Suprapubic skin (tissue), 4 donors: Measurements from ENCODE around the gene MMP24. TPM values are rescaled to one million over a fixed set of nuclear protein-coding genes. Genes with fewer than 3 reads are reported as not detected.
A peak's percentile ranks its signal among the peaks of the same experiment; 100 is the strongest.

ENCODE experiments used
- DNase-seq, 2 donors: peaks; one replicate each; pipeline ENCODE4 v3.0.0-alpha.2; 2019; ENCODE audit warnings: low spot score in 2 of 2
- H3K27ac ChIP-seq: fragments of 200-600 bp; sonication (generic); one replicate; pipeline ENCODE4 v1.5.1; 2019
- H3K27me3 ChIP-seq: fragments of 200-600 bp; sonication (generic); one replicate; pipeline ENCODE4 v1.5.1; 2019
- H3K36me3 ChIP-seq: fragments of 200-600 bp; sonication (generic); one replicate; pipeline ENCODE4 v1.5.1; 2019
- H3K4me1 ChIP-seq: fragments of 200-600 bp; sonication (generic); one replicate; pipeline ENCODE4 v1.5.1; 2019
- H3K4me3 ChIP-seq: fragments of 200-600 bp; sonication (generic); one replicate; pipeline ENCODE4 v1.5.1; 2019; ENCODE audit warnings: mild to moderate bottlenecking
- H3K9me3 ChIP-seq: fragments of 200-600 bp; sonication (generic); one replicate; pipeline ENCODE4 v1.5.1; 2019
- CTCF ChIP-seq, 2 donors: fragments of 200-600 bp in 1 of 2; fragments of 450-650 bp in 1 of 2; sonication (generic) in 1 of 2; IDR thresholded peaks; one replicate each; pipeline ENCODE4 v1.5.1; 2016 to 2019; ENCODE audit warnings: antibody characterized with exemption in 2 of 2, mild to moderate bottlenecking in 1 of 2, moderate library complexity in 1 of 2
- EP300 ChIP-seq: sonication (generic); formaldehyde crosslinking; IDR thresholded peaks from one replicate; pipeline ENCODE4 v1.6.1; 2017; ENCODE audit warnings: antibody characterized with exemption
- POLR2A ChIP-seq, 2 donors: fragments of 450-650 bp; IDR thresholded peaks; one replicate each; pipeline ENCODE4 v1.6.1; 2017; ENCODE audit warnings: antibody characterized with exemption in 2 of 2, mild to moderate bottlenecking in 2 of 2, moderate library complexity in 2 of 2
- POLR2AphosphoS5 ChIP-seq, 3 donors: sonication (generic); formaldehyde crosslinking; IDR thresholded peaks; one replicate each; pipeline ENCODE4 v1.6.1; 2017; ENCODE audit warnings: antibody characterized with exemption in 3 of 3
- WGBS: methylation state at CpG from one replicate; pipeline ENCODE4 v1.1.5; 2018; 5-methylcytosine and 5-hydroxymethylcytosine counted together
- total RNA-seq, 4 donors: library from RNA; depleted of rRNA; stranded (reverse); fragments of >200 nt; gene quantifications; one replicate each; pipeline ENCODE4 v1.1.0, GENCODE V29; 2016

MMP24 gene
- total RNA-seq, 4 donors from 2014 or later: 0.16 to 0.47 (median 0.44) TPM; not detected in 1

- WGBS: 49% methylated on average over 5 of the region's 7 CpGs
- H3K27ac ChIP-seq: no peak overlapping the region
- TF ChIP-seq POLR2AphosphoS5 (IDR thresholded peaks at IDR 0.05): no peak
- no peak for TF ChIP-seq EP300
- TF ChIP-seq POLR2A (IDR thresholded peaks at IDR 0.05): no peak
- peaks cover 4% of the 10 kb centered on the region for H3K27me3 ChIP-seq
- H3K9me3 ChIP-seq: no peaks in the 10 kb centered on the region
- peaks cover 25% of the 10 kb centered on the region for H3K4me1 ChIP-seq
- peak overlapping the region; percentile 42 for H3K4me3 ChIP-seq
- no peak for DNase-seq
- H3K36me3 ChIP-seq: no peaks in the 10 kb centered on the region
Observed at GRCh38 chr20:35290186-35290886, 63.8 kb downstream of the MMP24 start.

- TF ChIP-seq EP300 (no peak), POLR2A (IDR thresholded peaks at IDR 0.05) (no peak), CTCF (IDR thresholded peaks at IDR 0.05) (no peak), POLR2AphosphoS5 (IDR thresholded peaks at IDR 0.05) (no peak)
- 61% methylated on average over 3 of the region's 7 CpGs for WGBS
- H3K9me3 ChIP-seq: no peaks in the 10 kb centered on the region
- no peak for DNase-seq
- no peak overlapping the region for H3K27ac ChIP-seq
- H3K36me3 ChIP-seq: no peaks in the 10 kb centered on the region
- H3K4me1 ChIP-seq: peaks cover 22% of the 10 kb centered on the region
- peaks cover 4% of the 10 kb centered on the region for H3K27me3 ChIP-seq
- peak overlapping the region; percentile 42 for H3K4me3 ChIP-seq
Observed at GRCh38 chr20:35290887-35291417, 64.5 kb downstream of the MMP24 start.

DNA sequence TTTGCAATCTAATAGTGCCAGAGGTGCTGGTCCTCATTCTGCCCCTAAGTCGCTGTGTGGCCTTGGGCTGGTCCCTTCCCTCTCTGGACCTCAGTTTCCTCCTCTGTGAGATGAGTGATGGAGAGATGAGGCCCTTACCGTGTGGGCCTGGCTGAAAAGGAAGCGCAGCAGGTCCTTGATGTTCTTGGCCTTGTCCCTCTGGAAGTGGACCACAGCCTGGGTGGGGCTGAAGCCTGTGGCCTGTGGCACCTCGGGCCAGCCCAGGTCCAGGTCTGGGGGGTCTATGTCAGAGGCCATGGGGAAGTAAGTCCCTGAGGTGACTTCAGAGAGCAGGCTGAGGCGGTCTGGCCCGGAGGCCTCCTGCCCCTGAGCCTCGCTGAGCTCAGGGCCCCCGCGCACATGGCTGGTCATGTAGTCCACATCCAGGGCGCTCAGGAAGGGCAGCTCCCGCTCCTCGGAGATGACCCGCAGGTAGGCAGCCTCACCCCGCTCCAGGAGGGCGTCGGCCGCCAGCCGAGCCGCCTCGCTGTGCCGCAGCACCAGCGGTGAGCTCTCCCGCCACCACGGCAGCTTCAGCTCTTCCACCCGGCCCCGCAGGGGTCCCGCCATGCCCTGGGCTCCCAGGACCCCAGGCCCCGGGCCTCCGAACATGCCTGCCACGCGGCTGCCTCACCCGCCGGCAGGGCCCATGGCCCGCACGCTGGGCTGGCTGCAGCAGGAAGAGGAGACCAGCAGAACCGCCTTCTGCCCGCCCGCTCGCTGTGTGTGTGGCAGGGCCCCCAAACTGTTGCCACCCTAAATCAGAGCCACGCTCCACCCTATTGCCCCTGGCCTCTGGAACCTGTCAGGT is 65.4 kb downstream of the MMP24 start, which contains the start of gene FAM83C:
TSS of gene FAM83C (minus strand) at position 772 of the 850 bp plus-strand sequence. CDS start at position 651, 121 bp downstream.
- Histone ChIP-seq H3K27me3 (peaks cover 8% of the 10 kb centered on the region), H3K27ac (peak within 1 kb of the TSS; percentile 65), H3K4me1 (peaks cover 22% of the 10 kb centered on the region), H3K9me3 (no peaks in the 10 kb centered on the region), H3K4me3 (peak within 1 kb of the TSS; percentile 42), H3K36me3 (no peaks in the 10 kb centered on the region)
- WGBS: 41% methylated on average over 23 of the region's 40 CpGs
- no peak for TF ChIP-seq POLR2A (IDR thresholded peaks at IDR 0.05)
- no peak for DNase-seq

GRCh38 chr20:35292504-35293285 is 66.2 kb downstream of the MMP24 start:
- Histone ChIP-seq H3K4me3 (peak overlapping the region; percentile 42), H3K36me3 (no peaks in the 10 kb centered on the region), H3K9me3 (no peaks in the 10 kb centered on the region), H3K27me3 (peaks cover 8% of the 10 kb centered on the region), H3K27ac (no peak overlapping the region), H3K4me1 (peaks cover 22% of the 10 kb centered on the region)
- 55% methylated on average over 20 of the region's 23 CpGs for WGBS
- TF ChIP-seq POLR2A (IDR thresholded peaks at IDR 0.05): no peak
- no peak for TF ChIP-seq CTCF (IDR thresholded peaks at IDR 0.05)
- no peak for TF ChIP-seq POLR2AphosphoS5 (IDR thresholded peaks at IDR 0.05)
- no peak for TF ChIP-seq EP300
- no peak for DNase-seq

DNA sequence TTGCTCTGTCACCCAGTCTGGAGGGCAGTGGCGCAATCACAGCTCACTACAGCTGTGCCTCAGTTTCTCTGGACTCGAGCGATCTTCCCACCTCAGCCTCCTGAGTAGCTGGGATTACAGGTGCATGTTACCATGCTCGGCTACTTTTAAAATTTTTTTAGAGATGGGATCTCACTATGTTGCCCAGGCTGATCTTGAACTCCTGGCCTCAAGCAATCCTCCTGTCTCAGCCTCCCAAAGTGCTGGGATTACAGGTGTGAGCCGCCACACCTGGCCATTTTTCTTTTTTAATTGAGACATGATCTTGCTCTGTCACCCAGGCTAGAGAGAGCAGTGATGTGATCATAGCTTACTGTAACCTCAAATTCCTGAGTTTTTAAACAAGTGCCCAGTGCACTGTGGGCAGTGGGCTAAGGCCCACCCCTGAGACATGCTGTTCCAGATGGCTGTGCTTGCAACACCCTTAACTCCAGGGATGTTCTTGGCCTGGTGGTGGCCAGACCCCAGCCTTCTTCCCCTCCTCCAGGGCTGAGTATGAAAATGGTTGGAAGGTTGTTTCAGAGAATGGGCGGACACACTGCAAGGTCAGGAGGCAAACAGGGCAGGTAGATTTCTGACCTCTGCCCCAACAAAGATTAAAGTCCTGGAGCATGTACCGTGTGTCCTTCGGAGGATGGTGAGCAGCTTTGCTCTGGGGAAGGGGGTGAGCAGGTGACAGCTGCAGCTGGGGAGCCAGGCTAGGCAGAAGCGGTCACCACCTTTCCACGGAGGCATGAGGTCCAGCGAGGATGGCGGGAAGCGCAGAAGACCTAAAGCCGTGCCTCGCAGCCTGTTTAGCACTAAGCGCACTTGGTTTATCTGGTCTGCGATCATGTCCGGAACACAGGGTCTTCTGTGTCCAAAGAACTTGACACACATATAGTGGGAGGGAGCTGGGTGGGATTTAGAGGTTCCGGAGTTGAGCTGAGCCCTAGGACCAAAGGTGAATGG is 67.1 kb downstream of the MMP24 start:
- TF ChIP-seq POLR2A (IDR thresholded peaks at IDR 0.05): no peak
- TF ChIP-seq POLR2AphosphoS5 (IDR thresholded peaks at IDR 0.05): no peak
- TF ChIP-seq CTCF (IDR thresholded peaks at IDR 0.05): no peak
- TF ChIP-seq EP300: no peak
- peaks cover 8% of the 10 kb centered on the region for H3K27me3 ChIP-seq
- 94% methylated on average over 19 of the region's 19 CpGs for WGBS

More for the DNA sequence above, 67.1 kb downstream of the MMP24 start:
- no peaks in the 10 kb centered on the region for H3K9me3 ChIP-seq
- no peak overlapping the region for H3K27ac ChIP-seq
- H3K4me1 ChIP-seq: peaks cover 22% of the 10 kb centered on the region
- no peak overlapping the region for H3K4me3 ChIP-seq
- DNase-seq: no peak
- no peaks in the 10 kb centered on the region for H3K36me3 ChIP-seq
